HEK293T (cell line): Measurements from ENCODE around the gene PLXNA2.

Source experiments
- ELF4 ChIP-seq: fragments of 450-650 bp; IDR thresholded peaks from 2 replicates; pipeline ENCODE4 v1.6.1; 2017; ENCODE audit warnings: antibody characterized with exemption
- HDGF ChIP-seq: fragments of 450-650 bp; IDR thresholded peaks from 2 replicates; pipeline ENCODE4 v1.6.1; 2017; ENCODE audit warnings: antibody characterized with exemption, borderline replicate concordance
- L3MBTL2 ChIP-seq: fragments of 450-650 bp; conservative IDR thresholded peaks from 2 replicates; pipeline ENCODE4 v1.6.1; 2016; ENCODE audit warnings: mild to moderate bottlenecking
- LEF1 ChIP-seq: fragments of 450-650 bp; IDR thresholded peaks from 2 replicates; pipeline ENCODE4 v1.6.1; 2017; ENCODE audit warnings: mild to moderate bottlenecking, borderline replicate concordance
- NFRKB ChIP-seq: fragments of 450-650 bp; IDR thresholded peaks from 2 replicates; pipeline ENCODE4 v1.6.1; 2016; ENCODE audit warnings: mild to moderate bottlenecking, moderate library complexity
- ZNF384 ChIP-seq: fragments of 450-650 bp; IDR thresholded peaks from 2 replicates; pipeline ENCODE4 v1.6.1; 2016
- TF ChIP-seq, protein P1 (sequence below): fragments of 450-650 bp; IDR thresholded peaks from 2 replicates; pipeline ENCODE4 v1.6.1; 2016

- TF ChIP-seq, protein P1, sequence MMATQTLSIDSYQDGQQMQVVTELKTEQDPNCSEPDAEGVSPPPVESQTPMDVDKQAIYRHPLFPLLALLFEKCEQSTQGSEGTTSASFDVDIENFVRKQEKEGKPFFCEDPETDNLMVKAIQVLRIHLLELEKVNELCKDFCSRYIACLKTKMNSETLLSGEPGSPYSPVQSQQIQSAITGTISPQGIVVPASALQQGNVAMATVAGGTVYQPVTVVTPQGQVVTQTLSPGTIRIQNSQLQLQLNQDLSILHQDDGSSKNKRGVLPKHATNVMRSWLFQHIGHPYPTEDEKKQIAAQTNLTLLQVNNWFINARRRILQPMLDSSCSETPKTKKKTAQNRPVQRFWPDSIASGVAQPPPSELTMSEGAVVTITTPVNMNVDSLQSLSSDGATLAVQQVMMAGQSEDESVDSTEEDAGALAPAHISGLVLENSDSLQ: no peak
- TF ChIP-seq ELF4 (no peak), NFRKB (no peak), LEF1 (no peak), ZNF384 (no peak), HDGF (no peak), L3MBTL2 (no peak)
Measured at GRCh38 chr1:208048904-208049303, 195.3 kb downstream of the PLXNA2 start.
